Type B pancreatic cell (in vitro differentiated cells): ENCODE data around the gene RHBDL2. TPM values are rescaled to one million over a fixed set of nuclear protein-coding genes. Genes with fewer than 3 reads are reported as not detected.

Source experiments
- DNase-seq: peaks from one replicate; pipeline ENCODE4 v3.0.0; 2021; ENCODE audit warnings: mixed read lengths; ENCODE audit not compliant: unreplicated experiment; ENCODE audit errors: extremely low spot score
- H3K27ac Mint-ChIP-seq: 2 replicates; pipeline ENCODE4 v1.8.0; 2021; ENCODE audit warnings: mild to moderate bottlenecking, mixed read lengths
- H3K27me3 Mint-ChIP-seq: 2 replicates; pipeline ENCODE4 v1.8.0; 2021; ENCODE audit warnings: mixed read lengths
- H3K36me3 Mint-ChIP-seq: 2 replicates; pipeline ENCODE4 v1.8.0; 2021; ENCODE audit warnings: mixed read lengths
- H3K4me1 Mint-ChIP-seq: one replicate; pipeline ENCODE4 v1.8.0; 2021; ENCODE audit warnings: mixed read lengths; ENCODE audit not compliant: unreplicated experiment
- H3K4me3 Mint-ChIP-seq: 2 replicates; pipeline ENCODE4 v1.8.0; 2021; ENCODE audit warnings: mild to moderate bottlenecking, mixed read lengths
- H3K9me3 Mint-ChIP-seq: 2 replicates; pipeline ENCODE4 v1.8.0; 2021; ENCODE audit warnings: mixed read lengths
- CTCF ChIP-seq: fragments of 200-600 bp; sonication (generic); conservative IDR thresholded peaks from 2 replicates; pipeline ENCODE4 v1.5.0; 2021; ENCODE audit warnings: antibody characterized with exemption, mild to moderate bottlenecking
- total RNA-seq: library from RNA; stranded (reverse); gene quantifications from 2 replicates; pipeline ENCODE4 v1.2.1, GENCODE V29; 2021; ENCODE audit warnings: low replicate concordance

The RHBDL2 gene
- total RNA-seq, 1 donor from 2014 or later, result 0.80 TPM

DNA sequence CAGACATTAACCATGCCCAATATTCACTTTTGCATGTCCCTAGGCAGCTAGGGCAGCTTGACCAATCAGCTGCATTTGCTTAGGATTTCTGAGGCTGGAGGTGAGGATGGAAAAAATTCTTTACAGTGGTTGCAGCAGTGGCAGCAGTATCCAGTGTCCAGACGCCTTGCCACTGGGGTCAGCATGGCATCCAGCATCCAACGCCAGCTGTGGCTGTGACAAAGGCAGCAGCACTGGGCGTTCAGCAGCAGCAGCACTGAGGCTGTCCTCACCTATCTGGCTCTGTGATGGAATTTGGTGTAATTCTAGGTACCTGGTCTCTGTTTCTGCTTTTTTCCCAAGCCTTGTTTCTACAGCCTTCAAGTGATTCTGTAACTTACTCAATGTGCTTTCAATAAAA, 15.5 kb downstream of the RHBDL2 start:
- Mint-ChIP-seq H3K4me1 (no peaks in the 10 kb centered on the region), H3K27ac (no peak overlapping the region), H3K36me3 (no peaks in the 10 kb centered on the region), H3K9me3 (no peaks in the 10 kb centered on the region), H3K4me3 (no peak overlapping the region), H3K27me3 (no peaks in the 10 kb centered on the region)
- TF ChIP-seq CTCF, result no peak
- DNase-seq, result no peak

DNA sequence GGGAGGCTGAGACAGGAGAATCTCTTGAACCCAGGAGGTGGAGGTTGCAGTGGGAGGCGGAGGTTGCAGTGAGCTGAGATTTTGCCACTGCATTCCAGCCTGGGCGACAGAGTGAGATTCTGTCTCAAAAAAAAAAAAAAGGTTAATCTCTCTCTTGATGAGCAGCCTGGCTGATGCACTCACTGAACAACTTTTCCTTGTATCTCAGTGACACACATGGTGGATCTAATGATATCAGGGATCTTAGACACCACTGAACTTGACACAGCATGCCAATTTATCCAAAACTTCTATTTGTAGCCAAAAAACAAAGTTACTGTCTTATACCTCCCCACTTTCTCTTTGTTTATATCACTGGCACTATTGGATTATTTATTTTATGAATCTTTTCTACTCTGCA, 16.2 kb downstream of the RHBDL2 start:
- no peak overlapping the region for H3K4me3 Mint-ChIP-seq
- no peak for DNase-seq

GRCh38 chr1:38923607-38924006, 18.0 kb downstream of the RHBDL2 start:
- no peak for DNase-seq
- Mint-ChIP-seq H3K4me1 (no peaks in the 10 kb centered on the region), H3K27me3 (no peaks in the 10 kb centered on the region), H3K27ac (no peak overlapping the region), H3K9me3 (no peaks in the 10 kb centered on the region), H3K4me3 (no peak overlapping the region), H3K36me3 (no peaks in the 10 kb centered on the region)
- TF ChIP-seq CTCF, result no peak

More for the DNA sequence above, 16.2 kb downstream of the RHBDL2 start:
- Mint-ChIP-seq H3K27ac (no peak overlapping the region), H3K9me3 (no peaks in the 10 kb centered on the region), H3K4me1 (no peaks in the 10 kb centered on the region), H3K27me3 (no peaks in the 10 kb centered on the region), H3K36me3 (no peaks in the 10 kb centered on the region)
- TF ChIP-seq CTCF, result no peak

DNA sequence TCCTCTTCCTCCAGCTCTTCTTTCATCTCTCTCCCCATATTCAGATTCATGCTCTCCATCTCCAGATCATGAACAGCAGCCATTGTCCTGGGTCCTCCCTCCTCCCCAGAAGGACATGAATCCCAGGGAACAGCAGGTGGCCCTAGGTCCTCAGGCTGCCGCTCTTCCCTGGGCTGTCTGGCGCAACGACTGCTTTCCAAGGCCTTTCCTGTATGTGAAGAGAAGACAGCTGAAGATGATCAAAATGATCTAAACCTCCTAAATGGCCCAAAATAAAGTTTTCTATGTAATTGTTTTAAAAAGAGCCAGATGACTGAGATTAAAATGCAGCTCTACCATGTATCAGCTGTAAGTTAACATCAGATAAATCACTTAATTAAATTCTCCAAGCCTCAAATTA, 22.5 kb downstream of the RHBDL2 start:
- no peaks in the 10 kb centered on the region for H3K4me1 Mint-ChIP-seq
- H3K27me3 Mint-ChIP-seq, result no peaks in the 10 kb centered on the region
- no peak overlapping the region for H3K4me3 Mint-ChIP-seq
- H3K36me3 Mint-ChIP-seq, result peaks cover 4% of the 10 kb centered on the region
- no peak overlapping the region for H3K27ac Mint-ChIP-seq
- TF ChIP-seq CTCF, result no peak
- no peaks in the 10 kb centered on the region for H3K9me3 Mint-ChIP-seq
- DNase-seq, result no peak

- TF ChIP-seq CTCF, result no peak
- no peaks in the 10 kb centered on the region for H3K4me1 Mint-ChIP-seq
- no peaks in the 10 kb centered on the region for H3K9me3 Mint-ChIP-seq
- H3K27me3 Mint-ChIP-seq, result no peaks in the 10 kb centered on the region
- peaks cover 4% of the 10 kb centered on the region for H3K36me3 Mint-ChIP-seq
- no peak for DNase-seq
- no peak overlapping the region for H3K4me3 Mint-ChIP-seq
- H3K27ac Mint-ChIP-seq, result no peak overlapping the region
Observed at GRCh38 chr1:38918568-38918967, 23.1 kb downstream of the RHBDL2 start.

- no peaks in the 10 kb centered on the region for H3K4me1 Mint-ChIP-seq
- H3K9me3 Mint-ChIP-seq, result no peaks in the 10 kb centered on the region
- H3K27me3 Mint-ChIP-seq, result no peaks in the 10 kb centered on the region
- H3K4me3 Mint-ChIP-seq, result no peak overlapping the region
- no peak for DNase-seq
- peaks cover 4% of the 10 kb centered on the region for H3K36me3 Mint-ChIP-seq
- TF ChIP-seq CTCF, result no peak
- no peak overlapping the region for H3K27ac Mint-ChIP-seq
Observed at GRCh38 chr1:38917772-38918171, 23.9 kb downstream of the RHBDL2 start.
